Amniotic epithelial cell (primary cell): ENCODE measurements around the gene ARHGEF6.

ENCODE experiments used
- DNase-seq: peaks from one replicate; pipeline ENCODE4 v3.0.0-alpha.2; 2010; ENCODE audit warnings: low read depth

The ARHGEF6 gene

DNA sequence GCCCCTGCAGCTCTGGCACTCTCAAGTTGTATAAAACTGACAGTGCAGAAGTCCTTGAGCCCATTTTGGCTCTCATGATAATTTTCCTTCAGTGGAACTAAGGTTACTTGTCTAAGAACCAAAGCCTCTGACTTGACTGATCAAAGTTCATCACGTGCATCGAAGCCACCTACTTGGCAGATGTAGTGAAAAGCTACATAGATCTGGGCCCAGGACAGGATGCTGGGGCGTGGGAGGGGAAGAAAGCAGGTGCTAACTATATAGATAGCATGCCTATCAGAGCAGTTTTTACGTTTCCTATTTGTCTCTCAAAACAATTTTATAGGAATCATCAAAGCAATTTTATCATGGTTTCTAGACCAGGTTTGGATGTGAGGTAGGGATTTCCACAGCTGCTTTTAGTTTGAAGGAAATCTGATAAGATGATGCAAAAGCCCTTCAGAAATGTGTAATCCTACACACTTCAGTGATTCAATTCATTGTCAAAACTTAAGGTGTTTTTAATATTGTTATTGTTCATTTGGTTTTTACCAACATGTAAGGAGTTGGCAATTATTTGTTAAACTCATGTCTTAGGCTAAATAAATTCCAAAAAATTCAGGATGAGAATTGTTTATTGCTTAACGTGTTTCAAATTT, 134.0 kb downstream of the ARHGEF6 start:
- no peak for DNase-seq

DNA sequence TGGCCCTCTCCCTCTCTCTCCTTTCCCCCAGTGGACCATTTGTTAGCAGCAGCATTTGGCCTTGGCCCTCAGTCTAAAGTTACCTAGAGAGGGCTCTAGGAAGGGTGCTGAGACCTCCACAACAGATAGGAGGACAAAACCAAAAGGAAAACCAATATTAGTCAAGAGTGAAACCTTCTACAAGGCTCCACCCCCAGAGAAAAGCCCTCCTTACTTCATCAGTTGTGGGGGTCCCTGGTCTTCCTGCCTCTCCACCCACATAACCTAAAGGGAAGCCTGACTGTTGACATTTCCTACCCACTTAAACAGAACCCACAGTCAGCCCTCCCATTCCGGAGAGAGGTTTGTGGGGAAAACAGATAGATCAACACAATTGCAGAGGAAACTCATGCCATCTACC, 137.5 kb downstream of the ARHGEF6 start:
- DNase-seq: no peak

- no peak for DNase-seq
These were observed 141.1 kb downstream of the ARHGEF6 start for GRCh38 chrX:136639506-136640176.

DNA sequence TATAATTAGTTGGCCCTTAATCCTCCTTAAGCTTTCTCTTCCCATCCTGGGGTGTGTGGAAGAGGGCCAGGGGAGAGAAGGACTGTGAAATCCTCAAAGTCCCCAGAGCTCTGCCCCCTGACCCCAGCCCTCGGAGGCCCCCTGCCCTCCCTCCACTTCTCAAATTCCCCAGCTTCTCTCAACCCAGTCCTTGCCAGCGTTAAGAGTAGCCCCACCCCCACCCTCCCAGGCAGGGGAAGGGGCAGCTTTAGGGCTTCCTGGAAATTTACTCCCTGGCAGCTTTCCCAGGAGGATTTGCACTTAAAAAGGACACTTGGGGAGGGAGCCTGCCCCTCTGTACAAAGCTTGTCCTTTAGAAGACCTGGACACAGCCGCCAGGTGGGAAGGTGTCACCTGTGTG, 144.6 kb downstream of the ARHGEF6 start:
- DNase-seq: no peak

DNA sequence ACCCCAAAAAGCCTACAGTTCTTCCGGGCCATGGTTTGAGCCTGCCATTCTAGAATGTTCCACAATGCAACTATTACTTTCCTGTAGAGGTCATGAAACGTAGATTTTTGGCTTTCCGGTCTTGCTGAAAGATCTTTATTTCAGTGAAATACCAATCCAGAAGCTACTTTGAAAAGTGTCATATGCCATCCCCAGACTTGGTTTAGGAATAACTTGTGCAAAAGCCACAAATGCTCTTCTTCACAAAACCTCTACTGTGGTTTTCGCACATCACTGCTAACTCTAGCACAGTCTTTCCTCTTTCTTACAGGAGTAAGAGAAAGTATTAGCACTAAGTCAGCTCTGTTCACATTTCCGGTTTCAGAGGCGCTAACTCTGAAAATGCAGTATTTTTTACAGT, 145.5 kb downstream of the ARHGEF6 start:
- no peak for DNase-seq

DNA sequence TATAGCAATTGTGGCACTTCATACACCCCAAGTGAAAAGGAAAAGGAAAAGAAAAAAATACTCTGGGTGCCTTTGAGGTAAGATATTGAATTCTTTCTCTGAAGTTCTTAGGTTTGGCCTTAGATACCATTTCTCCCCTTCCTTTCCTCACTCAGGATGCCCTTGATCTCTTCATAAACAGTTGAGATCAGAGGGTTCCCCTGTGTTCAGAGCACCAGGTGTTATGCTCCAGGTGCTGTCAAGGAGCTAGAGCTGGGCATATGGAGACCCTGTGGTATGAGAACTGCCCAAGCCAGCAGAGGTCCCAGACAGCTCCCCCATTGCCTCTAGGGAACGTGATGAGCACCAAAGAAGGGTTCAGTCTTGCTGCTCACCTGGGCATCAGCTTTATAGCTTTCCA, 149.9 kb downstream of the ARHGEF6 start:
- no peak for DNase-seq

- no peak for DNase-seq
These were observed 151.5 kb downstream of the ARHGEF6 start for GRCh38 chrX:136629084-136629750.

GRCh38 chrX:136627409-136627808, 153.3 kb downstream of the ARHGEF6 start:
- DNase-seq: no peak

- DNase-seq: no peak
These were observed 153.8 kb downstream of the ARHGEF6 start for GRCh38 chrX:136626891-136627290.

DNA sequence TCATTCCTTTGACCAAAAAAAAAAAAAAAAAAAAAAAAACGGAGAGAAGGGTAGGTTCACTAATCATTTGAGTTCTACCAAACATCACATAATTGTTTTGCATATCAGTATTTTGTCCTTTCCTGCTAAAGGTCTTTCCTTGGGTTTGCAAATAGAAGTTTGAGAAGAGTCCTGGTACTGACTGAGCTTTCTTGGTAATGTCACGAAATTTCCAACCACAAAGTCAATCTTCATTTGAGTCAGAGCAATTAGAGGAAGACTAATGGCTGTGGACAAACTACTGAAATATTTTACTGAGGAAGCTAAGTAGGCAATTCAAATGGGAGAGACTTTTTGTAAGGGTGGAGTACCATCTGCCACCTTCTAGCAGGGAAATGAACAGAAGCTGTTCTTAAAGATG, 154.5 kb downstream of the ARHGEF6 start:
- DNase-seq: no peak

DNA sequence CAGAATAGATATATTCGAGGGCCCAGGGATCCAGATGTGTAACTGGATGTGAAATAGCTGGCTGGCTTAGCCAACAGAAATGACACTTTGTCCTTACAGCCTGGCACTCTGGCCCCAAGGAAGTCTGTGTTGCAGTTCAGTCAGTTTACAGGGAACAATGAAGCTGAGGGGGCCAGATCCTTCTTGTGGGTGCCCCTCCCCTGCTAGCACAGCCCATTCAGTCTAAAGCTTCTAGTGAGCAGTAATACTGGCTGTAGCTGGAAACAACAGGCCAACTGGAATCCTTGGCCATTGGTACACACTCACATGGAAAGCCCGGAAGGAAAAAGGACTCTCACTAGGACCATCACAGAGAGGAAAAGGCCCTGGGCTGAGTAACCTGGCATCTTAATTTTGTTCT, 155.5 kb downstream of the ARHGEF6 start:
- DNase-seq: no peak

DNA sequence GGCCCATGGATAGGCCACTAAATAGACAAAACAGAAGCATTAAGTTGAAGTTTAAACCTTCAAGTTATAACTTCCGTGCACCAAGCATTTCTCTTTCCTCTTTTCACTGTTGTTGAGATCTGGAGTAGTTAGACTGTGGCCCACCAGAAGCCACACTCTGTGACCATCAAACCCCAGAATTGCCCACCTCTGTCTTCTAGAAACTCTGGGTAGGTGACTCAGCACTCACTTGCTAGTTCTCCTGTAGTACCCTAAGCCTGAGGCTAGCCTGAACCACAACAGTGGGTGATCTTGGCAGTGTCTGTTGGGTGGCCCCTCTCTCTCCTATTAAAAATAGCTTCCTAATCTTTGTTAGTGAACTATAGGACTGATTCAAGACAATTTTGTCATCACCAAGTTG, 157.3 kb downstream of the ARHGEF6 start:
- no peak for DNase-seq

DNA sequence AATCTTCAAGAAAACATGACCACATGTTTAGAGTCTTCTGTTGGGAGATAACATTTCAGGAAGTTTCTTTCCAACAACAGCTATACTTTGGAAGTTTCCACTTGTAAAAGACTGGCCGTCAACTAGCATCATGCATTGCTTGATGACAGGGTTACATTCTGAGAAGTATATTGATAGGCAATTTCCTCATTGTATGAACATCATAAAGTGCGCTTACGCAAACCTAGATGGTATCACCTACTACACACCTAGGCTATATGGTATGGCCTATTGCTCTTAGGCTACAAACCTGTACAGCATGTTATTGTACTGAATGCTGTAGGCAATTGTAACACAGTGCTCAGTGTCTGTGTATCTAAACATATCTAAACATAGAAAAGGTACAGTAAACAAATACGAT, 158.2 kb downstream of the ARHGEF6 start:
- no peak for DNase-seq

- DNase-seq: no peak
These were observed 160.0 kb downstream of the ARHGEF6 start for GRCh38 chrX:136620780-136621179.

DNA sequence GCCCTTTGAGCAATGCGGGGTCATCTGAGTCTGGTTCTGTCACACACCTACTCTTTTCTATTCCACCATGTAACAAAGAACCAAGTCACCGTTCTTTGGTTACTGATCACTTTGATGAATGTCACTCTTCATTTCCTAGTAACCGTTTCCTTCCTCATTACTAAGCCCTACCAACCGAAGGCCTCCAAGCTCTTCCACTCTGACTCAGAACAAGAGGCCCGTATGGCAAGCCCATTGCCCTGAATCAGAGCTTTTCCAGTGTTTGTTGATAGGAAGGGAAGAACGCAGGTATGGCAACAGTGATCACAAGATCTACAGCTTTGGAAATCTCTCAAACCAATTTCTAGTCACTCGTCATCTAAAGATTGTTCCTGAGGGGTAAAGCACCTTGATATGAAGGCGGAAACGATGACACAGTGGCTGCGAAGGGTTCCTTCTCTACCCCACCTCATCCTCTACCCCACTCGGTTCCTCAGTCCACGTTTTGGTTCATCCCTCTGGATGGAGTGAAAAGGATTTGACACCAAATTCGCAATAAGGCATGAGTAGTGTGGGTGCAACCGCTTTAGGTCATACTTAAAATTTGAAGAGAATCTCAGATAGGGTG, 160.7 kb downstream of the ARHGEF6 start:
- no peak for DNase-seq

GRCh38 chrX:136616987-136617685, 163.6 kb downstream of the ARHGEF6 start:
- no peak for DNase-seq
